H9 (cell line): ENCODE measurements around the gene ZMAT3. TPM values are rescaled to one million over a fixed set of nuclear protein-coding genes. Genes with fewer than 3 reads are reported as not detected.

Experiments used
- DNase-seq: peaks from one replicate; pipeline ENCODE4 v3.0.0-alpha.2; 2017
- H2AFZ ChIP-seq: one replicate; pipeline ENCODE4 v1.6.1; 2013; ENCODE audit warnings: mild to moderate bottlenecking, low read length, control low read depth, moderate library complexity
- H2AK5ac ChIP-seq: 2 replicates; pipeline ENCODE4 v1.6.1; 2013; ENCODE audit warnings: low read length, control low read depth, mixed read lengths; ENCODE audit not compliant: insufficient read length
- H2BK120ac ChIP-seq: one replicate; pipeline ENCODE4 v1.6.1; 2013; ENCODE audit warnings: low read depth, mild to moderate bottlenecking, low read length, control low read depth, inconsistent platforms; ENCODE audit not compliant: poor library complexity, severe bottlenecking
- H2BK12ac ChIP-seq: 2 replicates; pipeline ENCODE4 v1.6.1; 2013; ENCODE audit warnings: low read length, control low read depth, mixed read lengths, low read depth; ENCODE audit not compliant: insufficient read length
- H2BK15ac ChIP-seq: 2 replicates; pipeline ENCODE4 v1.6.1; 2013; ENCODE audit warnings: low read depth, low read length, control low read depth
- H2BK20ac ChIP-seq: one replicate; pipeline ENCODE4 v1.6.1; 2013; ENCODE audit warnings: low read depth, mild to moderate bottlenecking, low read length, control low read depth, inconsistent platforms; ENCODE audit not compliant: poor library complexity, severe bottlenecking
- H2BK5ac ChIP-seq: 2 replicates; pipeline ENCODE4 v1.6.1; 2013; ENCODE audit warnings: low read length, control low read depth, mixed read lengths; ENCODE audit not compliant: insufficient read length
- H3K14ac ChIP-seq: 2 replicates; pipeline ENCODE4 v1.6.1; 2013; ENCODE audit warnings: low read length, control low read depth; ENCODE audit not compliant: insufficient read depth
- H3K18ac ChIP-seq: 2 replicates; pipeline ENCODE4 v1.6.1; 2013; ENCODE audit warnings: low read depth, mild to moderate bottlenecking, mixed read lengths, low read length, control low read depth; ENCODE audit not compliant: insufficient read length
- H3K23ac ChIP-seq: 2 replicates; pipeline ENCODE4 v1.6.1; 2013; ENCODE audit warnings: low read length, control low read depth, mixed read lengths, low read depth; ENCODE audit not compliant: insufficient read length
- H3K23me2 ChIP-seq: 2 replicates; pipeline ENCODE4 v1.6.1; 2013; ENCODE audit warnings: low read depth, mild to moderate bottlenecking, mixed read lengths, low read length, control low read depth; ENCODE audit not compliant: insufficient read length, poor library complexity, severe bottlenecking
- H3K27ac ChIP-seq: 2 replicates; pipeline ENCODE4 v1.5.1; 2013; ENCODE audit warnings: low read length, control low read depth, mixed read lengths, low read depth; ENCODE audit not compliant: insufficient read length
- H3K27me3 ChIP-seq: 2 replicates; pipeline ENCODE4 v1.6.1; 2013; ENCODE audit warnings: low read length, control low read depth, inconsistent platforms; ENCODE audit not compliant: insufficient read depth
- H3K4ac ChIP-seq: 2 replicates; pipeline ENCODE4 v1.6.1; 2013; ENCODE audit warnings: low read depth, mild to moderate bottlenecking, control low read depth, inconsistent platforms, low read length, moderate library complexity
- H3K4me1 ChIP-seq: 2 replicates; pipeline ENCODE4 v1.6.1; 2013; ENCODE audit warnings: low read length, control low read depth, inconsistent platforms; ENCODE audit not compliant: insufficient read depth
- H3K4me2 ChIP-seq: 2 replicates; pipeline ENCODE4 v1.6.1; 2013; ENCODE audit warnings: low read length, control low read depth, mixed read lengths; ENCODE audit not compliant: insufficient read length, insufficient read depth
- H3K56ac ChIP-seq: 2 replicates; pipeline ENCODE4 v1.6.1; 2013; ENCODE audit warnings: low read depth, mild to moderate bottlenecking, mixed read lengths, low read length, control low read depth; ENCODE audit not compliant: insufficient read length
- H3K79me1 ChIP-seq: 2 replicates; pipeline ENCODE4 v1.6.1; 2013; ENCODE audit warnings: low read depth, mild to moderate bottlenecking, moderate library complexity, low read length, control low read depth, inconsistent platforms; ENCODE audit not compliant: insufficient read depth, poor library complexity, severe bottlenecking
- H3K79me2 ChIP-seq: 2 replicates; pipeline ENCODE4 v1.6.1; 2013; ENCODE audit warnings: low read length, control low read depth, inconsistent platforms; ENCODE audit not compliant: insufficient read depth
- H3K9ac ChIP-seq: 2 replicates; pipeline ENCODE4 v1.6.1; 2013; ENCODE audit warnings: low read length, control low read depth, mixed read lengths; ENCODE audit not compliant: insufficient read length; ENCODE audit errors: extremely low read depth
- H3K9me3 ChIP-seq: one replicate; pipeline ENCODE4 v1.6.1; 2013; ENCODE audit warnings: low read depth, low read length, inconsistent platforms; ENCODE audit not compliant: control insufficient read depth
- H3T11ph ChIP-seq: one replicate; pipeline ENCODE4 v1.6.1; 2013; ENCODE audit warnings: mild to moderate bottlenecking, low read length, control low read depth, inconsistent platforms
- H4K20me1 ChIP-seq: one replicate; pipeline ENCODE4 v1.6.1; 2013; ENCODE audit not compliant: control insufficient read depth, insufficient read length, insufficient read depth
- H4K5ac ChIP-seq: 2 replicates; pipeline ENCODE4 v1.6.1; 2013; ENCODE audit warnings: low read depth, mild to moderate bottlenecking, mixed read lengths, low read length, control low read depth; ENCODE audit not compliant: insufficient read length
- H4K8ac ChIP-seq: replicated peaks from 2 replicates; pipeline ENCODE4 v1.6.1; 2013; ENCODE audit warnings: low read length, control low read depth, mixed read lengths, low read depth; ENCODE audit not compliant: insufficient read length
- H4K91ac ChIP-seq: 2 replicates; pipeline ENCODE4 v1.6.1; 2013; ENCODE audit warnings: low read depth, mild to moderate bottlenecking, moderate library complexity, mixed read lengths, low read length, control low read depth; ENCODE audit not compliant: insufficient read length
- H3K27ac Mint-ChIP-seq, 3 experiments: 2 replicates in 2 of 3; 3 replicates in 1 of 3; pipeline ENCODE4 v1.8.0; 2020 to 2021; ENCODE audit warnings: mixed read lengths in 3 of 3, mild to moderate bottlenecking in 1 of 3, moderate library complexity in 1 of 3
- H3K27me3 Mint-ChIP-seq: 2 replicates; pipeline ENCODE4 v1.8.0; 2021; ENCODE audit warnings: low read depth, mild to moderate bottlenecking, moderate library complexity, mixed read lengths
- H3K36me3 Mint-ChIP-seq, 3 experiments: 2 replicates in 2 of 3; 3 replicates in 1 of 3; pipeline ENCODE4 v1.8.0; 2020 to 2021; ENCODE audit warnings: low read depth in 3 of 3, mixed read lengths in 3 of 3; ENCODE audit not compliant: insufficient read depth in 1 of 3
- H3K4me1 Mint-ChIP-seq, 2 experiments: 2 replicates each; pipeline ENCODE4 v1.8.0; 2020; ENCODE audit warnings: mixed read lengths in 2 of 2
- H3K4me3 Mint-ChIP-seq, 2 experiments: 2 replicates in 1 of 2; 3 replicates in 1 of 2; pipeline ENCODE4 v1.8.0; 2020 to 2021; ENCODE audit warnings: mild to moderate bottlenecking in 2 of 2, mixed read lengths in 2 of 2, moderate library complexity in 1 of 2
- H3K9me3 Mint-ChIP-seq, 2 experiments: 2 replicates in 1 of 2; 3 replicates in 1 of 2; pipeline ENCODE4 v1.8.0; 2020; ENCODE audit warnings: mild to moderate bottlenecking in 2 of 2, mixed read lengths in 2 of 2, moderate library complexity in 1 of 2
- WGBS: extraction: QIAGEN DNeasy Blood & Tissue Kit; methylation state at CpG from one replicate; pipeline ENCODE4 v1.1.7; 2013; ENCODE audit warnings: missing lambda C conversion rate, low lambda C conversion rate, mixed read lengths; ENCODE audit not compliant: insufficient read length; ENCODE audit errors: extremely low coverage; 5-methylcytosine and 5-hydroxymethylcytosine counted together
- total RNA-seq: library from RNA; stranded (reverse); gene quantifications from 2 replicates; pipeline ENCODE4 v1.2.1, GENCODE V29; 2021
- TF ChIP-seq, protein P1 (sequence below): fragments of 200-600 bp; sonication (generic); conservative IDR thresholded peaks from 3 replicates; pipeline ENCODE4 v1.8.0; 2021; ENCODE audit warnings: antibody characterized with exemption, mild to moderate bottlenecking

The ZMAT3 gene
- total RNA-seq, 1 experiment from 2014 or later, result 9.4 TPM

DNA sequence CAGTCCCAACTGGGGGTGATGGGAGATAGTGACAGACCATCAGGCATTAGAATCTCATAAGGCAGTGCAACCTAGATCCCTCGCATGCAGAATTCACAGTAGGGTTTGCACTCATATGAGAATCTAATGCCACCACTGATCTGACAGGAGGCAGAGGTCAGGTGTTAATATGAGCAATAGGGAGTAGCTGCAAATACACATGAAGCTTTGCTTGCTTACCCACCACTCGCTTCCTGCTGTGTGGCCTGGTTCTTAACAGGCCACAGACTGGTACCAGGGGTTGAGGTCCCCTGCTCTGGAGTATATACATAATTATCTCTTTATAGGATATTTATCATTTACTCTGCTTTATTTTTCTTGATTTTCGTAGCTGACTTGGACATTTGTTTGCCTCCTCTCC, 36.0 kb upstream of the ZMAT3 start:
- Histone ChIP-seq H3T11ph (no peak overlapping the region), H4K20me1 (no peaks in the 10 kb centered on the region), H3K23ac (no peak overlapping the region), H2BK5ac (no peak overlapping the region), H3K27me3 (no peaks in the 10 kb centered on the region), H2BK12ac (no peak overlapping the region), H3K4ac (no peak overlapping the region), H4K91ac (no peak overlapping the region), H3K23me2 (no peaks in the 10 kb centered on the region), H3K18ac (no peak overlapping the region), H3K79me1 (no peaks in the 10 kb centered on the region), H2BK120ac (no peak overlapping the region), H2BK15ac (no peak overlapping the region), H3K9me3 (no peaks in the 10 kb centered on the region), H3K4me2 (no peak overlapping the region), H2AK5ac (no peak overlapping the region), H4K5ac (no peak overlapping the region), H3K27ac (no peak overlapping the region), H3K14ac (no peak overlapping the region), H2AFZ (no peak overlapping the region), H3K79me2 (no peaks in the 10 kb centered on the region), H2BK20ac (no peak overlapping the region), H3K4me1 (no peaks in the 10 kb centered on the region), H3K9ac (no peak overlapping the region), H4K8ac (no peak overlapping the region), H3K56ac (no peak overlapping the region)
- Mint-ChIP-seq H3K27ac (no peak overlapping the region), H3K36me3 (peaks cover 0 to 6% (median 5%) of the 10 kb centered on the region in 3 experiments; a peak in 2 of 7 replicates), H3K4me1 (no peaks in the 10 kb centered on the region), H3K27me3 (no peaks in the 10 kb centered on the region; the same call in 1 of the 2 replicates), H3K9me3 (peaks cover 6 to 7% of the 10 kb centered on the region in 2 experiments; a peak in 4 of 5 replicates), H3K4me3 (no peak overlapping the region)
- DNase-seq, result no peak
- TF ChIP-seq, protein P1, sequence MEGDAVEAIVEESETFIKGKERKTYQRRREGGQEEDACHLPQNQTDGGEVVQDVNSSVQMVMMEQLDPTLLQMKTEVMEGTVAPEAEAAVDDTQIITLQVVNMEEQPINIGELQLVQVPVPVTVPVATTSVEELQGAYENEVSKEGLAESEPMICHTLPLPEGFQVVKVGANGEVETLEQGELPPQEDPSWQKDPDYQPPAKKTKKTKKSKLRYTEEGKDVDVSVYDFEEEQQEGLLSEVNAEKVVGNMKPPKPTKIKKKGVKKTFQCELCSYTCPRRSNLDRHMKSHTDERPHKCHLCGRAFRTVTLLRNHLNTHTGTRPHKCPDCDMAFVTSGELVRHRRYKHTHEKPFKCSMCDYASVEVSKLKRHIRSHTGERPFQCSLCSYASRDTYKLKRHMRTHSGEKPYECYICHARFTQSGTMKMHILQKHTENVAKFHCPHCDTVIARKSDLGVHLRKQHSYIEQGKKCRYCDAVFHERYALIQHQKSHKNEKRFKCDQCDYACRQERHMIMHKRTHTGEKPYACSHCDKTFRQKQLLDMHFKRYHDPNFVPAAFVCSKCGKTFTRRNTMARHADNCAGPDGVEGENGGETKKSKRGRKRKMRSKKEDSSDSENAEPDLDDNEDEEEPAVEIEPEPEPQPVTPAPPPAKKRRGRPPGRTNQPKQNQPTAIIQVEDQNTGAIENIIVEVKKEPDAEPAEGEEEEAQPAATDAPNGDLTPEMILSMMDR, result no peak
- no CpG with 5 or more reads among the region's 3 CpGs for whole genome bisulfite sequencing
